Fibroblast of skin of right biceps (primary cell): Measurements from ENCODE around the gene ACD.

Source experiments
- DNase-seq: peaks from one replicate; pipeline ENCODE4 v3.0.0-alpha.2; 2013

The ACD gene

DNA sequence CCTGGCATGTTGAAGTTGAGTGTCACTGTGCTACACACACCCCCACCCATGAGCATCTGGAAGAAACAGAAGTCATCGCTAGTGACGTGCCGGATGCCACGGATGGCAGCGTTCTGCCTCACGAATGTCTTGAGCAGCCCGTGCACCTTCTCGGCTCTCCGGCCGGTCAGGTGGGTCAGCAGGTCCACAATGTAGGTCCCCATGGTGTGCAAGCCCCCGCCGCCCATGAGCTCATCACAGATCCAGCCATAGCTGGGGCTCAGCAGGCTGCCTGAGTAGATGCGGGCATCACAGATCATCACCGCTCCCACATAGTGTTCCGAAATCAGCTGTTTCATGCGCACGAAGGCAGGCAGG, 15.5 kb upstream of the ACD start:
- DNase-seq: no peak

DNA sequence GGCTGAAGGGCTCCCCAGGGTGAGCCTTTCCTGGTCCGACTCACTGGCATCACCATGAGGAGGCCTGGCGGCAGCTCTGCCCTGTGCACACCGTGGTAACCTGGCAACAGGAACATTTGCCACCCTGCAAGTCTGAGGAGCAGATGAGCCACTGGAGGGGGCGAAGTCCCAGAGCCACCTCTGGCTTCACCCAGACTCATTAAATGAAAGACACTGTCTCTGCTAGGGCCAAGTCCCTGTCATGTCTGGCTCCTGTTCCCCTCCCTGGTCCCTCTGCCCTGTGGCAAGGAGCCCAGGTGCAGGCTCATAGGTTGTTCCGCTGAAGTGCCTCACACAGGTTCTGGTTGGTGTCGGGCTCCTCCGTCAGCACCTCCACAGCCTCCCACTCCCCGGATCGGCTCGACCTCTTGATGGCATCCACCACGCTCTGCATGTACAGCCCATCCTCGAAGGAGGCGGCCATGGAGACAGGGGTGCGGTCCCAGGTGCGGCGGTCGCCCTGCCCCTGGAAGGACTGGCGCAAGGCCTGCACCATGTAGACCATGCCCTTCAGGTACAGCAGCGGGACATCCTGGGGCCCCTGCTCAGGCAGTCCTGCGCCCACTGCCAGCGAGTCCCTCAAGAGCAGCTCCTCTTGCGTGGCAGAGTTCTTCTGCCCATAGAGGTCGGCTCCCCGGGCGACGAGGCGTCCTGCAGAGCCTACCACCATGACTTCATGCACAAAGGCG, 15.0 kb upstream of the ACD start:
- DNase-seq: no peak

DNA sequence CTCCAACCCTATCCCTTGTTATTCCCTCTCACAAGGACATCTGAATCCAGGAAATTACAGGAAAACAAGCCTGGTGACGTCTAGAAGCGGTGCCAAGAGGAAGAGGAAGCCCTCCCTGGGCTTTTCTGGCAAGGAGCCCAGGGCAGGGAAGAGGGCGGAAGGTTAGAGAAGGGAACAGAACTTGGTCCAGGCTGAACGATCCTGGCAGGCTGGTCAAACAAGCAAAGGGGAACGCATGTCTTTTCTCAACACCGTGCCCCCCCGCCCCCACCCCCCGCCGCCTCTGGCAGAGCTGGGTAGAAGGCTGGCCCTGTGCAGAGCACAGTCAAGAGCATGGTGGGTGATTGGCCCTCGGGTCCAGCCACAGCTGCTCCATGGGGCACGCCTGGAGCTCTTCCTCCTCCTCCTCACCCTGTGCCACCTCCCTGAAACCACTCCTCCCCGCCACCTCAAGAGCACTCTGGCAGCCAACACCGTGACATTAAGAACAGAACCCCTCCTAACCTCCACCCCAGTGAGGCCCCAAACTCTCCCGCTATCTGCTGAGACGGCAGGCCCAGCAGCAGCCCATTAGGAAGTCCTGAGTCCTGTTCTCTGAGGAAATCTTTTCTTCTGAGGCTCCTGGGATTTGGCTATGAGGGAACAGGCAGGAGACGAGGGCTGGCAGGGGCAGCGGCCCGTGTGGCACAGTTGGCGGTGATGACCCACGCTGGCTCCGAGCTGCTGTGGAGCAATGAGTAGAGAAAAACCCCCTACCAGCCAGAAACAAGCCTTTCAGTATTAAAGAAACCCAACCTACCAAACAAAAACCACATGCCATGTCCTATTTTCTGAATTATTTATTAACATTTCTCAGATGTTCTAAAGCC, 13.9 kb upstream of the ACD start:
- DNase-seq: no peak

DNA sequence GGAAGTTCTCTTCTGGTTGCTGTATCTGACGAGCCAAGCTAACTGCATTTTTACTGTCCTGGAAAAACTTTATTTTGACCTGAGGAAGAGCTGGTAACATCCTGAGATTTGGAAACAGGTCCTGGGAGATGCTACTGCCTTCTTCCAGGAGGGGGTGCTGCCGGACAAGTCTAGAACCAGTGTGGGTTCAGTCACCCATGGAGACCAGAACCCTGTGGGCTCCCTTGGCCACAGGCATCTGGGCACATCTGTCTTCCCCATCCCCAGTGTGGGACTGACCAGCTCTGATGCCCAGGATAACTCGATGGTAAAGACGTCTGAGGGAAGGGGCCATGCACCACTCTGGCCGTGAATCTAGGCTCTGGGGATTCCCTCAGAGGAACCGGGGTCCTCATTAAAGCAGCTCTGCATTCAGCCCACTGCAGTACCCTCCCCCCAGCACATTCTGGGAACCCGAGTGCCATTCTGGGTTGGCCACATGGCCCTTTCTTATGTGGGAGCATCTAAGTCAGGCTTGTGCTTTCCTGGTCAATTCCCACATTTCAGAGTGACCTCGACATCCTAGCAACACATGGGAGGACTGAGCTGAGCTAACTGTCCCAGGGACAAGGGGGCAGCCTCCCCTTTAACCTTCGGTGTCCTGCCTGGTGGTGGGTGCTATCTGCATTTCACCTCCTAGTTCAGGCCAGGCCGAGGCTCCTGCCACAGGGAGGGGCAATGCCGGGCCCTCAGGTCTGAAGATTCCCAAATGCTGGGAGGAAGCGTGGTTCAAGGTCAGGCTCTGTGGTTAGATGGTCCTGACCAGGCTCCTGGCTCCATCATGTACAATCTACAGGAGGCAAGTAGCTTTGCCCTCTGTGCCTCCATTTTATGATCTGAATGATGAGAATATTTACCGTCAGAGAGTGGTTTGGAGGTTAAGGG, 12.9 kb upstream of the ACD start:
- DNase-seq: peak; percentile 52

DNA sequence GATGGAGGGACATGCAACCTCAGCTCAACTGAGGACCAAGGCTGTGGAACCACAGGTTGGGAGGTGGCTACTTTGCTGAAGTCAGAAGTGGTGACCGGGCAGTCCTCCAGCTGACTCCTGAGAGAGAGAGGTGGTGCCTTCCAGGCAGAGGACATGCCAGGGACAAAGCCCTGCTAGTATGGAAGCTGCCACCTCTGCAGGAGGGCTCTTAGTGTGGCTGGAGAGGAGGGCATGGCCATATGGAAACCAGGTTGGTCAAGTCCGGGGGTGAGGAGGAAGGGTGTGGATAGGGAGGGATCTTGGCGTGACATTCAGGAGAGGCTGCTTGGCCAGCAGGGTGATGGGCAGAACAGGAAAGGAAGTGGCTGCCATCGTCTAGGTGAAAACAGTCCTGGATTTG, 12.2 kb upstream of the ACD start:
- DNase-seq: no peak

DNA sequence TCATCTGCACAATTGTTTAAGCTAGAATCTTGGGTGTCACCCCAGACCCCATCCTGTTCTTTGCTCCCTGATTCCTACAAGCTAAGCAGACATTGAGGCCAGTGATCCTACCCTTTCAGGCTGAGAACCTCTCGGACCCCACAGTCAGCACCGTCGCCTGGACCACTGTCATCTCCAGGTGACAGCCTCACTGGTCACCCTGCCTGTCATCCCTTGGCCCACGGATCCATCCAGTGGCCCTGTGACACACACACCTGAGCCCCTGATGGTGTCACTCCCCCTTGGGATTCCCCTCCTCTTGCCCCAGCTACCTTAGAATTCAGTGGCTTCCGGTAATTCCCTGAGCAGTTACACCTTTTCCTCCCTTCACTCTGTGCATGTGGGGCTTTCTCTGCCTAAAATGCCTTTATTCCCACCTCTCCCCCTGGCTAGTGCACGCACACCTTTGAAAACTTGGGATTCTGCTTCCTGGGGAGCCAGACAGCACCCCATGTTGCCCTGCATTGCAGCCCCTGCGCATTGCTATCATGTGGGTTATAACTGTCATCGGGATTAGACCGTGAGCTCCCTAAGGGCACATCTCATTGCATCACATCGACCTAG, 9.5 kb upstream of the ACD start:
- DNase-seq: no peak

DNA sequence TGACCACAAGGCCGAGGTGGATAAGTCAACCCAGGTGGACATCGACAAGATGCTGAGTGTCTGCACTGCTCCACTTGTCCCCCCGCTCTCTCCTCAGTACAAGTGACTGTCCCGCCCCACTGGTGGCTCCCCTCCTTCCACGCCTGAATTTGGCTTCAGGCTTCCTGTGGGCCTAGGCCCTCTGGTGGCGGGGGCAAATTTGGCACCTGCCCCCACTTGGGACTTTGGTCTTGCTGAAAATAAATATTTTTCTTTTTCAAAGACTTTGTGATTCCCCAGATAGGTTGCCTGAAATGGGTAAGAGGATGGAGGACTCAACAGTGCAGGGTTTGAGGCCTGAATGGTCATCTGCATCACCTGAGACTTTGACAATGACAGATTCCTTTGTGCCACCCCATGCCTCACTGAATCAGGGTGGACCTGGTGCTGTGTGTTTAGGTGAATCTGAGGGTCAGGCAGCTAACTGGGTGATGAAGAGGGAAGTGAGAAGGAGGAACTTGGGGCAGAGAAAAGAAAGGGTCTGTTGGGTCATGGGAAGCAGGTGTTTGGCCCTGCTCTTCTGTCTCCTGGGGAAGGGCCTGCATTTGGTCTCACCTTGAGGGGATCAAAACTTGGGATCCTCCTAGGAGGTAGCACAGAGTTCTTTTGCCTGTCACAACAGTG, 8.6 kb upstream of the ACD start:
- DNase-seq: no peak

DNA sequence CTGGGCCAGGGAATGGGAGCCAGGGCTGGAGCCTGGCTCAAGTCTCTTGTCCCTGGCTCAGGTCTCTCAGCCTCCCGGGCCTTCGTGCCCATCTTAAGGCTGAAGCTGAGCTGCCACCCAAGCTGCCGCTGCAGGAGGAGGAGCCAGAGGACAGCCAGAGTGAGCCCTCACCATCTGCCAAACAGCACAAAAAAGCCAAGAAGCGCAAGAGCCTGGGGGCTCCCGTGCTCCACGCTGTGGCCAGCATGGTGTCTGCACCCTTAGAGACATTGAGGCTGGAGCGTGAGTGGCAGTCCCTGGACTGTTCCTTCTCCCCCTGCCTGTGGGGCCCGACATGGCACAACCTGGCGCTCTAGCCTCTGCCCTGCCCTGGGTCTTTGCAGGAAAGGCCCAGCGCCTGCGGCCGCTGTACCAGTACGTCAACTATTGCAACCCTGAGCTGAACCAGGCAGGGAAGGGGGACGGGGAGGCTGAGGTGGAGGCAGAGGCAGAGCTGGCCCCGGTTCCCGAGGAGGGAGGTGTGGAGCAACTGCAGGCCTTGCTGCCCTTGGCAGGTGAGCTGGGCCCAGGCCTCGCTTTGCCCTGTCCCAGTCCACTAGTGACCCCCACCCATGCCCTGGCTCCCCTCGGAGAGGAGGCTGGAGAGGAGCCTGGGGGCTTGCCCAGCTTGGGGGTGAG, 7.9 kb upstream of the ACD start:
- DNase-seq: peak; percentile 93

DNA sequence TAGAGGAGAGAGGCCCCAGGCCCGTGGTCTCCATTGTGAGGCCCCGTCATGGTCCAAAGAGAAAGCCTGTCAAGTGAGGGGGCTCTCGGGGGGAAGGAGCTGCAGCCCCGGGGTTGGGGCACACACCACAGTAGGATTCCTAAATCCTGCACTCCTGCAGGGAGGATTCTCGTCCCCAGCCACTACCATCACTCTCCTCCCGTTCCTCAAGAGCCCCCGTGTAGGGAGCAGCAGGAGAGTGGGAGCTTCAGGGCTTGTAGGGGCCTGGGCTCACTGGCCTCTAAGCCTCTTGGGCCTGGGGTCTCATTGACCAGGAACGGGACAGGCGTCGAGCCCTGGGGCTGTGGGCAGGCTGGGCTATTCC, 7.4 kb upstream of the ACD start:
- no peak for DNase-seq

DNA sequence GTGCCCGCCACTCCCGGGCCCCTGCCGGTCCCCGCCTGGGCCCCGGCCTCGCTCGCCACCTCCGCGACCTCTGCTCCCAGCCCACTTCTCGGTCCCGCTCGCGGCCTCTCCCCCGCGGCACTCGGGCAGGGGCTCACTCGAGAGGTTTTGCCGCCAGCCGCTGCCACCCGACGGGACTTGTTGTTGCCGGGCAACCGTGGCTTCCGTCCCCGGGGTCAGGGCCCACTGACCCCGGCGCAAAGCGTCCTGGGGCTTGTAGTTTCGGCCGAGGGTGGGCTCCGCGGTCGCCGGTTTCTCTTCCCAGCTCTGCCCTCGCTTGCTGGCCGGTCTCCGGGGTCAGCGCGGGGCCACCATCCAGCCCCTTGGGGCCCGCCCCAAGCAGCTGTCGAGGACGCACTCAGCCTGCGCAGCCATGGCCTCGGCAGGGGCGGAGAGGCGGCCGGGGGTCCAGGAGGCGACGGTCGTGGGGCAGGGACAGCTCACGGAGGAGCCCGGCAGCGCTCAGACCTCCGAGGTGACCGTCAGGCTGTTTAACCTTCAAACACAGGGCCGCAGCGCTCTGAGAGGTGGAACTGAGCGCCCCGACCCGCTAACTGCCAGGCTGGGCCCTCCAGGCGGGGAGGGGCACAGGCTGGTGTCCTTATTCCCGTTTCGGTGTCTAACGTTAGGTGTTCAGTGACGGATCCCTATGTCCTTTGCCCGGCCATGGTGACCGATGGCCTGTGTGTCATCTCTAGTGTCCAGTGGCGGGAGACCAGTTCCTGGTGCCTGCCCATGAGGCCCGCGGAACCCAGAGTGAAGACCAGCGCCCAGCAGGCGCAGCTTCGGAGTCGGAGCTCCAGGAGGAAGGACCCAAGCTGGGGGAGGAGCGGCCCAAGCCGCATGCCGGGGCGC, 6.7 kb upstream of the ACD start, which contains the start of the genes C16orf86 and ENKD1:
Gene C16orf86 (plus strand): TSS at position 256 of the 894 bp plus-strand sequence. CDS start 157 bp downstream, at position 413.
Gene ENKD1 (minus strand): TSS at position 192 of the 894 bp plus-strand sequence. CDS start 308 bp downstream, outside the sequence.
- peak; percentile 77 for DNase-seq

DNA sequence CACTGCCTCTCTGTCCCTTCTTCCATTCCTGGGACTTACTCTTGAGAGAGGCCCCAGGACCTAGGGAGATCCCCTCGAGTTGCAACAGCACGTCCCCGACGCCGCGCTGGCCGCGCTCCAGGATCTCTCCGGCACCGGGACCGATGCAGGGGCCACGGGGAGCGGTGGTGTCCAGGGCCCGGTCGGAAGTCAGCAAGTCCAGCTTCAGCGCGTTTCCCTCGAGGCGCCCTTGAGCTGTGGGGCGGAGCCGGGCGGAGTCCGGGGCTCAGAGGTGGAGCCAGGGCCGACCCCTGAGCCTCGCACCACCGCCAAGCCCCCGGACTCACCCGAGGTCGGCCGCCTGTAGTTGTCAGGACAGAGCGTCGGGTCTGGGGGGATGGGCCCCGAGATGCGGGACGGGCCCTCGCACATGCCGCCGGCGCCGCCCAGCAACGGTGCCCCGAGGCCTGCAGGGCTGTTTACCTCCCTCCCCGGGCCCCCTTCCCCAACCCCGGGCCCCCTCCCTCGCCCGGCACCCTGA, 6.0 kb upstream of the ACD start:
- no peak for DNase-seq

DNA sequence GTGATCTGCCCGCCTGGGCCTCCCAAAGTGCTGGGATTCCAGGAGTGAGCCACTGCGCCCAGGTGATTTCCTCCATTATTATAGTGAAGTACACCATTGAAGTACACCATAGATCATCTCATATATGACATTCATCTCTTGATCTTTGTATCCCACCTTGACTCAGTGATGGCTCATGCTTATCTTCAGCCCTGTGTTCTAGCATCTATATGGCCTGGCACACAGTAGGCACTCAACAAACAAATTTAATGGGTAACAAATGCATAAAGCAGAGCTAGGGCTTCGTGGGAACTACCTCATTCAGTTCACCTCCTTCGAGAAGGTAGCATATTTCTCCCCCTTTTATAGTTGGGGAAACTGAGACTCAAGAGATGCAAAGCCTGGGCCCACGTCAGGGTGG, 5.5 kb upstream of the ACD start:
- DNase-seq: no peak

DNA sequence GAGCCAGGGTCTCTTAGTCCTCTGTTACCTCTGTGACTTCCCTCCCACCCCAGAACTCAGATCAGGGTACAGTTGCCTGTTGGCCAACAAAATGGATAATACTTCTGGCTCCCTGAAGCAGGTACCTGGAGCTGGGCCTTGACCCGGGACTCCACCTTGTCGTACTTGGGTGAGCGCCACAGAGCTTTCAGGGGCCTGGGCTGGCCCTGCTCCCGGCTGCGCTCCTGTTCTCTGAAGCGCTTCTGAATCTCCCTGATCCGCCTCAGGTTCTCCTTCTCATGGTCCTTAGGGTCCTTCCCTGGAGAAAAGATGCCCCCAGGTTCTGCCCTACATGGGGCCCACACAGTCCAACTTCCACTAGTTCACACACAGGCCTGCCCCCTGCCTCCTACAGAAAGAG, 4.8 kb upstream of the ACD start:
- DNase-seq: no peak

DNA sequence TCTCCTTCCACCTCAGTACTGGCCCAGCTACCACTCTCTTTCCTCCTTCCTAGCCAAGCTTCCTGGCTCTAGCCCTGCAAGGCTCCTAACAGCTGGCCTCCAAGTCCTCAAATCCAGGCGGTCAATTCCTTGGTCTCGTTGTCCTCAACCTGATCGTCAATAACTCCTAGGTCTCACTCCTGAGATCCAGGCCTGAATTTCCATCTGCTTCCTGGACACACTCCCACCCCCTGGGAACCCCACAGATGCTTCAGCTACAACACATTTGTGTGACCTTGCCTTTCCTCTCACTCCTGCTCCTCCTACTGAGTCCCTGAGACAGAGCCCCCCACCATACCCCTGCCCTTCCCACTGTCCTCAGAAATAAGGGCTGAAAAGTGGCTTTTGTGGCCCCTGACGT, 4.2 kb upstream of the ACD start:
- DNase-seq: no peak

DNA sequence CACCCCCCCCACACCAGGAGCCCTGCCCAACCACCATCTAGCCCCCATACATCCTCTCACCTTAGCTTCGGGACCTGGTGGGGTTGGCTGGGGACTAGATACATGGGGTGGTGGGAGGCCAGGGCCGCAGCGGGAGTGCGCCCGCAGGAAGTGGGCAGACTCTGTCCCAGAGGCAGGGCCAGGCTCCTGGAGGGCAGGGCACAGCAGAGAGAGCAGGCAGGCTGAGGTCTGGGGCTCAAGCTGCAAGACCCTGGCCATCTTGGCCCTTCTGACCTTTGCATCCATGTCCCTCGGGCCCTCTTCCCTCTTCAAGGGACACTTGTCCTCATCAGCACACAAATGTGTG, 3.8 kb upstream of the ACD start:
- no peak for DNase-seq

DNA sequence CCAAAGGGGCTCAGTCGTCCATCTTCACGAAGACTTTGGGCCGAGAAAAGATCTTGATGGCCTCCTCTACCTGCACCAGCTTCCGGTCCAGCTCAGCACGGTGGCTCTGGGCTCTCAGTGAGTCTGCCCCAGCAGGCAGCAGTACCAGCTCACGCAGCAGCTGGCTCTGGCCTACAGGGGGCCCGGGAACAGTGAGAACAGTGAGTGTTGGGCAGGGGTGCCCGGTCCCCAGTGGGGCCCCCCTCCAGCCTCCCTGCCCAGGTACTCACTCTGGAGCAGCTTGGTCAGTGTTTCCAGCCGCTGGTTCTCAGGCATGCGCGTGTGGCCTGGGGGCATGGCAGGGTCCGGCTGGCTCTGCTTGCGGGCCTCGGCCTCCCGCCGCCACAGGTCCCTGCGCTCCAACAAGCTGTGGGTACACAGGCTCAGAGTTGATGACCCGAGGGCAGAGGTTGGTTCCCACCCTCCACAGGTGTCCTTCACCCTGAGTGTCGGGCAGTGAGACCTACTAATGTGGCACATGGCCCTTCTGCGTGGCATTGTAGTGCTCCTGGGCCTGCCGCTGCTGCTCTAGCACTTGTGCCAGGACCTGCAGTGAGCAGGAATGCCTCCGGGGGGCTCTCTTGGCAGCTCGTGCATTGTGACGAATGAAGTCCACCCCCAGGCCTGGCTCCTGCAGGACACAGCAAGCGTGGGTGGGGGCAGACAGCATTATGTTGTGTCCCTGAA, 3.3 kb upstream of the ACD start:
- no peak for DNase-seq

DNA sequence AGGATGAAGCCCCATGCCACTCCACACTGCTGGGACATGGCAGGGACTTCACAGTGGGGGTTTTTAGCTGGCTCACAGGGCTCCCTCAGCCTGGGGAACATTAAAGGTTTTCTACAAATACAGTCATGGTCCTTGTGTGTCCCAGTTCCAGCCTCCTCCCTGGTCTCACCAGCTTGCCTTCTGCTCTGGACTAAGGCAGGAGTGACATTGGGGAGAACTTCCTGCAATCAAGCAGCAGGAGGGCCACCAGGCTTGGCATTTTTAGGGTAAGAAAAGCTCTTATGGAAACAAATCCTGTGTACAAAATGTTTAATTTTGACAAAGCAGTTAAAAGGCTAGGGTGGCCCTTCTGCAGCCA, 2.6 kb upstream of the ACD start:
- no peak for DNase-seq

DNA sequence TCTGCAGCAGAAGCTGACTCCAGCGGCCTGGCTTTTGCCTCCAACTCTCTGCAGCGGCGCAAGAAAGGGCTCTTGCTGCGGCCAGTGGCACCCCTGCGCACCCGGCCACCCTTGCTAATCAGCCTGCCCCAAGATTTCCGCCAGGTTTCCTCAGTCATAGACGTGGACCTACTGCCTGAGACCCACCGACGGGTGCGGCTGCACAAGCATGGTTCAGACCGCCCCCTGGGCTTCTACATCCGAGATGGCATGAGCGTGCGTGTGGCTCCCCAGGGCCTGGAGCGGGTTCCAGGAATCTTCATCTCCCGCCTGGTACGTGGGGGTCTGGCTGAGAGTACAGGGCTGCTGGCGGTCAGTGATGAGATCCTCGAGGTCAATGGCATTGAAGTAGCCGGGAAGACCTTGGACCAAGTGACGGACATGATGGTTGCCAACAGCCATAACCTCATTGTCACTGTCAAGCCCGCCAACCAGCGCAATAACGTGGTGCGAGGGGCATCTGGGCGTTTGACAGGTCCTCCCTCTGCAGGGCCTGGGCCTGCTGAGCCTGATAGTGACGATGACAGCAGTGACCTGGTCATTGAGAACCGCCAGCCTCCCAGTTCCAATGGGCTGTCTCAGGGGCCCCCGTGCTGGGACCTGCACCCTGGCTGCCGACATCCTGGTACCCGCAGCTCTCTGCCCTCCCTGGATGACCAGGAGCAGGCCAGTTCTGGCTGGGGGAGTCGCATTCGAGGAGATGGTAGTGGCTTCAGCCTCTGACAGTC, 2.0 kb upstream of the ACD start:
- DNase-seq: no peak
